ENCODE data around the gene SPOCK3. TPM values are rescaled to one million over a fixed set of nuclear protein-coding genes. Genes with fewer than 3 reads are reported as not detected.

Gene SPOCK3
- total and polyA plus RNA-seq, 2 experiments from 2014 or later, result 1.6 to 4.1 TPM

DNA sequence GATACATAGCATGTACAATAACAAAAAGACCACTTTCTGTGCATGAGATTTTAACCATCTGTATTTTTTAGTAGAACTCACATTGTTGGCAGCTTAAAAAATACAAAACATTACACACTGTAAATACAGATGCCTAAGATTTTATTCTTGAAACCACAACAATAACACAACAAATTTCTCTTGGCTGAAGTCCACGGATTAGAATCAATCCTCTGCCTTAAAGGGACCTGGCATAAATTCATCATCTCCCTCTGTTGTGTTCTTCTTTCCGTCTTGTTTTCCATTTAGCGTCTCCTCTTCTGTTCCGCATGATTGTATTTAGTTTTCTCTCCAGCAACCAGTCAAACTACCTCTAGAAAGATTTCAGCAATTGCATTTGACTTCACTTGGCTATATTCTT, 231.0 kb downstream of the SPOCK3 start (continued):
- TF ChIP-seq, protein P1, sequence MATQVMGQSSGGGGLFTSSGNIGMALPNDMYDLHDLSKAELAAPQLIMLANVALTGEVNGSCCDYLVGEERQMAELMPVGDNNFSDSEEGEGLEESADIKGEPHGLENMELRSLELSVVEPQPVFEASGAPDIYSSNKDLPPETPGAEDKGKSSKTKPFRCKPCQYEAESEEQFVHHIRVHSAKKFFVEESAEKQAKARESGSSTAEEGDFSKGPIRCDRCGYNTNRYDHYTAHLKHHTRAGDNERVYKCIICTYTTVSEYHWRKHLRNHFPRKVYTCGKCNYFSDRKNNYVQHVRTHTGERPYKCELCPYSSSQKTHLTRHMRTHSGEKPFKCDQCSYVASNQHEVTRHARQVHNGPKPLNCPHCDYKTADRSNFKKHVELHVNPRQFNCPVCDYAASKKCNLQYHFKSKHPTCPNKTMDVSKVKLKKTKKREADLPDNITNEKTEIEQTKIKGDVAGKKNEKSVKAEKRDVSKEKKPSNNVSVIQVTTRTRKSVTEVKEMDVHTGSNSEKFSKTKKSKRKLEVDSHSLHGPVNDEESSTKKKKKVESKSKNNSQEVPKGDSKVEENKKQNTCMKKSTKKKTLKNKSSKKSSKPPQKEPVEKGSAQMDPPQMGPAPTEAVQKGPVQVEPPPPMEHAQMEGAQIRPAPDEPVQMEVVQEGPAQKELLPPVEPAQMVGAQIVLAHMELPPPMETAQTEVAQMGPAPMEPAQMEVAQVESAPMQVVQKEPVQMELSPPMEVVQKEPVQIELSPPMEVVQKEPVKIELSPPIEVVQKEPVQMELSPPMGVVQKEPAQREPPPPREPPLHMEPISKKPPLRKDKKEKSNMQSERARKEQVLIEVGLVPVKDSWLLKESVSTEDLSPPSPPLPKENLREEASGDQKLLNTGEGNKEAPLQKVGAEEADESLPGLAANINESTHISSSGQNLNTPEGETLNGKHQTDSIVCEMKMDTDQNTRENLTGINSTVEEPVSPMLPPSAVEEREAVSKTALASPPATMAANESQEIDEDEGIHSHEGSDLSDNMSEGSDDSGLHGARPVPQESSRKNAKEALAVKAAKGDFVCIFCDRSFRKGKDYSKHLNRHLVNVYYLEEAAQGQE (IDR thresholded peaks at IDR 0.05; ENCODE audit: unreplicated experiment), result no peak
- TF ChIP-seq ZNF331 (CRISPR knock-in tag; IDR thresholded peaks at IDR 0.05; ENCODE audit: low read depth) (no peak), POLR2AphosphoS5 (IDR thresholded peaks at IDR 0.05; ENCODE audit: low read depth) (no peak)

DNA sequence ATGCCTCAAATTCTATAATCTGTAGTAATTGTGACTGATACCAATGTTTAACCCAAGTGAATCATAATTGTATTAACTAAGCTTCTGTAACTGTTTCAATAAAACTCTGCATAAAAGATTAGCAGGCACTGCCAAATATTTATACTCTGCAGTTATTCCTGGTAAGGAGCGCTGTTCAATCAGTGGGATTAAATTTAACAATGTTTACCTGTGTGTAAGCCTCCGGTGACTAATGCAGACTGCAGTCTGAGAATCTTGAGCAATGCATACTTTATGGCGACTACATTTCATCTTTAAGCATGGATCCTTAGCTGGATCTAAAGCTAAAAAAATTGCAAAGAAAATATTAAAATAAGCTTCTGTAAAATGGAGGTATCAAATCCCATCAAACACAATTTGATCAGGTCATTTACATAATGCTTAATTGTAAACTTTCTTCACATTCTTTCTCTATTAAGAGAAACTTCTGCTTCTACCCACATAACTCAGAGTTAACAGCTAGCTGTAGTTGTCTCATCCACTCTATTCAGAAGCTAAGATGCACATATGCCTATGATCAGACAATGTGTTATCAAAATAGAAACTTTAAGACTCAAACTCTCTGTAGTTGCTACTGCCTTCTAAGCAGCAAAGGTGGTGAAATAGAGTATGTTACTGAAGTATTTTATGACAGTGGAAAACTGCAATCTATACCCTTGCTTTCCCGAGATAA, 234.0 kb downstream of the SPOCK3 start:
- Histone ChIP-seq H3K4me1 (ENCODE audit: insufficient read depth) (no peaks in the 10 kb centered on the region), H4K20me1 (replicated peaks; ENCODE audit: insufficient read depth) (no peaks in the 10 kb centered on the region), H3F3A (replicated peaks; ENCODE audit: low read depth) (no peaks in the 10 kb centered on the region), H3K27ac (ENCODE audit: low read depth) (no peak overlapping the region), H3K79me2 (replicated peaks; ENCODE audit: insufficient read depth) (no peaks in the 10 kb centered on the region), H3K4me3 (no peak overlapping the region), H3K36me3 (ENCODE audit: insufficient read depth) (no peaks in the 10 kb centered on the region), H2AFZ (no peak overlapping the region), H3K4me2 (no peak overlapping the region), H3K9me2 (ENCODE audit: insufficient read depth) (no peaks in the 10 kb centered on the region), H3K27me3 (ENCODE audit: insufficient read depth) (no peaks in the 10 kb centered on the region)
- Mint-ChIP-seq H3K9me3 (no peaks in the 10 kb centered on the region), H3K4me3 (no peak overlapping the region), H3K27ac (no peak overlapping the region), H3K27me3 (ENCODE audit: insufficient read depth, low read depth, poor library complexity) (no peaks in the 10 kb centered on the region), H3K36me3 (ENCODE audit: low read depth) (no peaks in the 10 kb centered on the region), H3K4me1 (peaks cover 2% of the 10 kb centered on the region; the same call in 1 of the 3 replicates)
- ATAC-seq (no peak), DNase-seq (ENCODE audit: low spot score) (no peak)
- TF ChIP-seq NANOG (IDR thresholded peaks at IDR 0.05; ENCODE audit: borderline replicate concordance), result no peak
- TF ChIP-seq, protein P2, sequence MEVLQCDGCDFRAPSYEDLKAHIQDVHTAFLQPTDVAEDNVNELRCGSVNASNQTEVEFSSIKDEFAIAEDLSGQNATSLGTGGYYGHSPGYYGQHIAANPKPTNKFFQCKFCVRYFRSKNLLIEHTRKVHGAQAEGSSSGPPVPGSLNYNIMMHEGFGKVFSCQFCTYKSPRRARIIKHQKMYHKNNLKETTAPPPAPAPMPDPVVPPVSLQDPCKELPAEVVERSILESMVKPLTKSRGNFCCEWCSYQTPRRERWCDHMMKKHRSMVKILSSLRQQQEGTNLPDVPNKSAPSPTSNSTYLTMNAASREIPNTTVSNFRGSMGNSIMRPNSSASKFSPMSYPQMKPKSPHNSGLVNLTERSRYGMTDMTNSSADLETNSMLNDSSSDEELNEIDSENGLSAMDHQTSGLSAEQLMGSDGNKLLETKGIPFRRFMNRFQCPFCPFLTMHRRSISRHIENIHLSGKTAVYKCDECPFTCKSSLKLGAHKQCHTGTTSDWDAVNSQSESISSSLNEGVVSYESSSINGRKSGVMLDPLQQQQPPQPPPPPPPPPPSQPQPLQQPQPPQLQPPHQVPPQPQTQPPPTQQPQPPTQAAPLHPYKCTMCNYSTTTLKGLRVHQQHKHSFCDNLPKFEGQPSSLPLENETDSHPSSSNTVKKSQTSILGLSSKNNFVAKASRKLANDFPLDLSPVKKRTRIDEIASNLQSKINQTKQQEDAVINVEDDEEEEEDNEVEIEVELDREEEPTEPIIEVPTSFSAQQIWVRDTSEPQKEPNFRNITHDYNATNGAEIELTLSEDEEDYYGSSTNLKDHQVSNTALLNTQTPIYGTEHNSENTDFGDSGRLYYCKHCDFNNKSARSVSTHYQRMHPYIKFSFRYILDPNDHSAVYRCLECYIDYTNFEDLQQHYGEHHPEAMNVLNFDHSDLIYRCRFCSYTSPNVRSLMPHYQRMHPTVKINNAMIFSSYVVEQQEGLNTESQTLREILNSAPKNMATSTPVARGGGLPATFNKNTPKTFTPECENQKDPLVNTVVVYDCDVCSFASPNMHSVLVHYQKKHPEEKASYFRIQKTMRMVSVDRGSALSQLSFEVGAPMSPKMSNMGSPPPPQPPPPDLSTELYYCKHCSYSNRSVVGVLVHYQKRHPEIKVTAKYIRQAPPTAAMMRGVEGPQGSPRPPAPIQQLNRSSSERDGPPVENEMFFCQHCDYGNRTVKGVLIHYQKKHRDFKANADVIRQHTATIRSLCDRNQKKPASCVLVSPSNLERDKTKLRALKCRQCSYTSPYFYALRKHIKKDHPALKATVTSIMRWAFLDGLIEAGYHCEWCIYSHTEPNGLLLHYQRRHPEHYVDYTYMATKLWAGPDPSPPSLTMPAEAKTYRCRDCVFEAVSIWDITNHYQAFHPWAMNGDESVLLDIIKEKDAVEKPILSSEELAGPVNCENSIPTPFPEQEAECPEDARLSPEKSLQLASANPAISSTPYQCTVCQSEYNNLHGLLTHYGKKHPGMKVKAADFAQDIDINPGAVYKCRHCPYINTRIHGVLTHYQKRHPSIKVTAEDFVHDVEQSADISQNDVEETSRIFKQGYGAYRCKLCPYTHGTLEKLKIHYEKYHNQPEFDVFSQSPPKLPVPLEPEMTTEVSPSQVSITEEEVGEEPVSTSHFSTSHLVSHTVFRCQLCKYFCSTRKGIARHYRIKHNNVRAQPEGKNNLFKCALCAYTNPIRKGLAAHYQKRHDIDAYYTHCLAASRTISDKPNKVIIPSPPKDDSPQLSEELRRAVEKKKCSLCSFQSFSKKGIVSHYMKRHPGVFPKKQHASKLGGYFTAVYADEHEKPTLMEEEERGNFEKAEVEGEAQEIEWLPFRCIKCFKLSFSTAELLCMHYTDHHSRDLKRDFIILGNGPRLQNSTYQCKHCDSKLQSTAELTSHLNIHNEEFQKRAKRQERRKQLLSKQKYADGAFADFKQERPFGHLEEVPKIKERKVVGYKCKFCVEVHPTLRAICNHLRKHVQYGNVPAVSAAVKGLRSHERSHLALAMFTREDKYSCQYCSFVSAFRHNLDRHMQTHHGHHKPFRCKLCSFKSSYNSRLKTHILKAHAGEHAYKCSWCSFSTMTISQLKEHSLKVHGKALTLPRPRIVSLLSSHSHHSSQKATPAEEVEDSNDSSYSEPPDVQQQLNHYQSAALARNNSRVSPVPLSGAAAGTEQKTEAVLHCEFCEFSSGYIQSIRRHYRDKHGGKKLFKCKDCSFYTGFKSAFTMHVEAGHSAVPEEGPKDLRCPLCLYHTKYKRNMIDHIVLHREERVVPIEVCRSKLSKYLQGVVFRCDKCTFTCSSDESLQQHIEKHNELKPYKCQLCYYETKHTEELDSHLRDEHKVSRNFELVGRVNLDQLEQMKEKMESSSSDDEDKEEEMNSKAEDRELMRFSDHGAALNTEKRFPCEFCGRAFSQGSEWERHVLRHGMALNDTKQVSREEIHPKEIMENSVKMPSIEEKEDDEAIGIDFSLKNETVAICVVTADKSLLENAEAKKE (CRISPR knock-in tag; IDR thresholded peaks at IDR 0.05), result no peak

Measured in GM23338 (cell line).